Measurements from ENCODE around the gene DOK5.
A peak's percentile ranks its signal among the peaks of the same experiment; 100 is the strongest.

The DOK5 gene

GRCh38 chr20:54650052-54650719, 174.8 kb downstream of the DOK5 start:
- no peak for FAIRE-seq

- no peak for FAIRE-seq
Observed at GRCh38 chr20:54651252-54651651, 175.9 kb downstream of the DOK5 start.

DNA sequence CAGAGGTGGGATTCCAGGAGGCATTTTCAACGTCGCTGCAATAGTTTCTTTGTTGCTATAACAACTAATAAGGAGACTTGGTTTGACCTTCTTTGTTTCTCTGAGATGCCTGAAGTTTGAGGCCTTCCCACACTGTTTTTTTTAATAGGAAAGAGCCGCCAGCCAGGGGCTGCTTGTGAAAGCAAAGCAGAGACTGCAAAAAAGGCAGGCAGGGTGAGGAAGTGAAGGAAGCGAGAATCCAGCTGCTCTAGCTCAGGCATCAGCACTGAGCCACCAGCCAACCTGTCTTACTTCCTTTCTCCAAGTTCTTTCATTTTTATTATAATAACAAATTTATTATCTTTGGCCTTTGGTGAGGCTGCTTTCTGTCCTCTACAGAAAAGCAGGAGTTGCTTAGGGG, 179.1 kb downstream of the DOK5 start:
- no peak for FAIRE-seq

DNA sequence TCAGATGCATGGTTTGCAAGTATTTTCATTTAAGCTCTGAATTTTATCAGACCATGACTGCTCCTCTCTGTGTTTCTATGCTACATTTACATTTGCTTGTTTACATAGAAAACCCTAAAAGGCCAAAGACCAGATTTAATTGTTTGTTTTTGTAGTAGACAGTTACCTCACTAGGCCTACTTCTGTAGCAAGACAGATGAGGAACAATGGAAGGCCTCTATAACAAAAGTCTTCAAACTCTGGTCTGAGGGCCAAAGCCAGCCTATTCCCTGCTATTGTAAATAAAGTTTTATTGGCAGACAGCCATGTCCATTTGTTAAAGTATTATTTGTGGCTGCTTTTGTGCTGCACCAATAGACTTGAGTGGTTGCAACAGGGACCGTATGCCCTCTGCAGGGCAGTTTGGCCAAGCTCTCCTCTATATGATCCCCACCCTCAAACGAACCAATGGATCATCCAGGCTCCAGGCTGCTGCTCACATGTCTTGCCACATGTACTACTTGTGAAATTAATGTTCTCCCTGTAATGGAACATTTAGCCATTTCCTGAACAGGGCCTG, 182.0 kb downstream of the DOK5 start:
- FAIRE-seq = no peak

GRCh38 chr20:54658525-54658924, 183.1 kb downstream of the DOK5 start:
- FAIRE-seq = no peak

GRCh38 chr20:54661265-54661664, 185.9 kb downstream of the DOK5 start:
- no peak for FAIRE-seq

DNA sequence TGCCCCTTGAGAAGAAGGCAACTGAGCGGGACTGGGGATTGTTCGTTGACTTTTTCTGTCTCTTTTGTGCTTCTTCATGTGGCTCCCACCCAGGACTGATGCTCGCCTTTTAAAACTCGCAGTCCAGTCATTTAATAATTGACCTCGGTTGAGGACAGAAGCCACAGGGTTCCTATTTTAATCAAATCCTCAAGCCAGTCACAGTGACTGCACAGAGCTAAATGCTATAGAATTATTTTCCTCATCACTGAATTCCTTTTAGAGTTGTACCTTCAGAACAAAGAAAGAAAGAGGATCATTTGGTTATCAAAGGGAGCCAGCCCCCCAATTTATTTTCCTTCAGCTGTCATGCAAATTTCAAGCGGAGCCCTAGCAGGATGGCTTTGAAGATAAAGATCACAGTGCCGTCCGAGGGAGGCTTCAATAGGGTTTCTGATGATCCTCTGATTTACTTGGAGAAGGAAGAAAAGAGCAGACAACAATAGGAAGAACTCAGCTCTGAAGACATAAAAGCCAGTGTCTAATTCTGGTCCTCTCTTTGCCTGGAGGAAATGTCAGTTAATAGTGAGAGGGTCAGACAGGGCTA, 186.6 kb downstream of the DOK5 start:
- FAIRE-seq = no peak

- no peak for FAIRE-seq
Observed at GRCh38 chr20:54665812-54666211, 190.4 kb downstream of the DOK5 start.

DNA sequence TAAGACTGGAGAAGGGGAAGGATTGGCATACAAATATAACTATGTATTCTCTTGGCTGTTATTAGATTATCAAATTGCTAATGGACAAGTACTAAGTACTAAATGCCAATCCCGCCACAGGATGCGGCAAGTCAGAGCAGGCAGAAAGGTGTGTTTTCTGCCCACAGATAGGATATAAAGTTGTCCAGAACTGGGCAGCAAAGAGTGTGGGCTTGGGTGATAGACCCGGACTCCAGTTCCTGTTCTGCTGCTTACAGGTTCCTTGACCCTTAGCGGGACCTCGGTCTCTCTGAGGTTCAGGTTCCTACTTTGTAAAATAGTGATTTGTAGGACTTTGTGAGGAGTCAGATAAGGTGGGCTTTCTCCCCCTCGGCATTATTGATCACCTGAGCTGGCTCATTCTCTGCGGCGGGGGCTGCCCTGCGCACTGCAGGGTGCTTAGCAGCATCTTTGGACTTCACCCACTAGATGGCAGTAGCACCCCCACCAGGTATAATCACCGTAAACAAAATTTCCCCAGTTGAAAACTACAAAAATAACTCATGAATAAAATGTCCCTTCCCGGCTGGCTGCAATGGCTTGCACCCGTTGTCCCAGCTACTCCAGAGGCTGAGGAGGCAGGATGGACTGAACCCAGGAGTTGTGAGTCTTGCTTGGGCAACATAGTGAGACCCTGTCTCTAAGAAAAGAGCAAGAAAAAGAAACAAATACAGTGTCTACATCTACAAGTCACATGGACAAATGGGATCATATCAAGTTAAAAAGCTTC, 193.1 kb downstream of the DOK5 start:
- FAIRE-seq = no peak

DNA sequence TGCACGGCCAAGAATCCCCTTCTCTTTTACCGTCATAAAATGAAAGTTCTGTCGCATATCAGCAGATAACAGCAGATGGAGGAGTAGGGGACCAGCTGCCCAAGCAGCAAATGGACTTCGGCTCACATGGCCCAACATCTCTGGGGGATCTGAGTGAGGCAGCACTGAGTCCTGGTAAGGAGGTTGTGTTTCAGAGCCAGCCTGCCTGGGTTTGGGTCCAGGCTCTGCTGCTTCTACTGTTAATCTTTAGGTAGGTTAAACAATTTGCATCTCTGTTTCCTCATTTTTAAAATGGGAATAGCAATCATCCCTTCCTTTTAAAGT, 193.6 kb downstream of the DOK5 start:
- no peak for FAIRE-seq

DNA sequence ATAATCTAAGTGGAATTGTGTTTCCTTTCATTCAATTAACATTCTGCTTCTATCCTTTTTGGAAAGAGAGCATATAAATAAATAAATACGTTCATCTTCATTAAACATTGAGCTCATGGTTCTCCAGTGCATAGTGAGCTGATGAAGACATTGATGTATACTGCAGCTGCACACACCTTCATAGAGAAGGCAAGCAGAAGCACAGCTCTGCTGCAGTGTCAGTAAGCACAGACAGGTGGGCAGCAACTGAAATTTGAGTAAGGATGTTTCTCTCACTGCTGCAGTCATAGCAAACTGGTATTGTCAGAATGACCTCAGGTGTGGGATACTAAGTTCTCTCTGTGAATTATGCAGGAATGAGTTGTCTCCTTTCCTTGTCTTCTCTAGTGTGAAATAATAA, 202.9 kb downstream of the DOK5 start:
- FAIRE-seq = no peak

DNA sequence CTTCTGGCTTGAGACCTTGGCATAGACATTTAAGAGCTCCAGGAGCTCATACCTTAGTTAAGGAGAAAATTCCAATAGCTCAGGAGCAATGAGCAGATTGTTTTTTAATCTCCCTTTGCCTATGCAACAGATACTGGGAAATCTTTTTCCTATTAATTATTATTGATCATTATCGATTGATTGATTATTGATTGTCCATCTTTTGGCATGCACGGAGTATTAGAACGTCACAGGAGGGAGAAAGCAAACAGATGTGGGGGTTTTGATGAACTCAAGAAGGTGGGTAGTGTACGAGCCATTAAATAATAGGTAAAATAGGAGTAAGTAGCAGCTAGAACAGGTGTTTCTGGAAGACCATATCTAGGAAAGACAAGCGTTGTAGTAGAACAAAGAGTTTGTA, 205.0 kb downstream of the DOK5 start:
- FAIRE-seq = no peak

GRCh38 chr20:54680872-54681619, 205.7 kb downstream of the DOK5 start:
- peak; percentile 39 for FAIRE-seq

GRCh38 chr20:54681869-54682268, 206.5 kb downstream of the DOK5 start:
- FAIRE-seq = no peak

- no peak for FAIRE-seq
Observed at GRCh38 chr20:54688476-54688875, 213.1 kb downstream of the DOK5 start.

- no peak for FAIRE-seq
Observed at GRCh38 chr20:54690323-54690722, 214.9 kb downstream of the DOK5 start.

DNA sequence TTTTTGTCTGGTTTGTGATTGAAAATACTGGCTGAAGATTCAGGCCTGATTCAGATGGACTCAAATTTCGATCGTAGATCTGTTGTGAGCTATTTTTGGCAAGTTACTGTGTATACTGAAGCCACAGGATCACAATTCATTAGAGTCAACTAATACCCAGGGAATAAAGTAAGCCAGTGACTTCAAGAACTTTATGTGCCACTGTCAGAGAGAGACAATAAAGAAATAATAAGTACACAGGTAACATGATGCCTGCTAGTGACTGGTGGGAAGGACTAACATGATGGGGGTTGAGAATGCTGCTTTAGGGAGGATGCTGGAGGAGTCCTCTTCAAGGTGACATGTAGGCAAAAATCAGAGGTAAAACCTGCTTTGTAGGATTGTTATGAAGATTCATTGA, 215.9 kb downstream of the DOK5 start:
- no peak for FAIRE-seq

- no peak for FAIRE-seq
Observed at GRCh38 chr20:54692168-54692887, 216.9 kb downstream of the DOK5 start.

DNA sequence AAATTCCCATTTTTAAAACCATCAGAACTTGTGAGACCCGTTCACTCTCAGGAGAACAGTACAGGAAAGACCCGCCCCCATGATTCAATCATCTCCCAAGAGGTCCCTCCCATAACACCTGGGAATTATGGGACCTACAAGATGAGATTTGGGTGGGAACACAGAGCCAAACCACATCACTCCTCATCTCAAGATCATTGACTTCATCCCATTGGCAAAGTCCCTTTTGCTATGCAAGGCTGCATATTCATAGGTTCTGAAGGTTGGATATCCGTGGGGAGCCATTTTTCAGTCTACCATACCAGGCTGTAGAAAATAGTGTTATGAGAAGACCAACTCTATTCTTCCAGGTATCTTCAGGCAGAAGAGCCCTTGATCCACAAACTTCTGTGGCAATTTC, 219.1 kb downstream of the DOK5 start:
- FAIRE-seq = no peak

GRCh38 chr20:54698373-54698772, 223.0 kb downstream of the DOK5 start:
- no peak for FAIRE-seq

Measured in TTC549 (cell line).